CD4-positive, alpha-beta T cell treated with Interleukin-6 for 4 hours (primary cell): ENCODE results near the gene CYSTM1.
"Not testable (repeated sequence)": the region's sequence is repeated elsewhere in the genome, so short reads cannot be mapped to it uniquely, and the experiment has no call there.

Experiments
- DNase-seq: peaks from one replicate; pipeline ENCODE4 v3.0.0-alpha.2; 2020; ENCODE audit warnings: mixed read lengths

CYSTM1 gene

GRCh38 chr5:140151144-140152021 lies 23.6 kb upstream of the CYSTM1 start:
- no peak for DNase-seq

- DNase-seq = no peak
Observed at GRCh38 chr5:140152022-140152999, 22.7 kb upstream of the CYSTM1 start.

DNA sequence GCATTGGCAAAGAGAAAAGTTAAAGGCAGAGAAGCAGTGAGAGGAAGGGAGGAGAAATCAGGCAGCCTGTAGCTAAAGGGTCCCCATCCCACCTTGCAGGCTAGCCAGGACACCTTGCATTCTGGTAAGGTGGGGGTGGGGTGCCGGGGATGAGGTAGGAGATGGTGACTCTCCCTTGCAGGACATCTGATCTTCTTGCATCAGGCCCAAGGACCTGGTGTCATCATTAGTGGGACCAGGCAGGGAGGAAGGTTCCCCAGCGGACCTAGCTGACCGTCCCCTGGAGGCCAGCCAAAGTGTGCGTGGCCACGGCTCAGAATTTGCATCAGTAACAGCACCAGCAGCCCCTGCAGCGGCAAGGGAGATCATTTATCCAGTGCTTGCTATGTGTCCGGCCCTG lies 21.7 kb upstream of the CYSTM1 start:
- DNase-seq = no peak

DNA sequence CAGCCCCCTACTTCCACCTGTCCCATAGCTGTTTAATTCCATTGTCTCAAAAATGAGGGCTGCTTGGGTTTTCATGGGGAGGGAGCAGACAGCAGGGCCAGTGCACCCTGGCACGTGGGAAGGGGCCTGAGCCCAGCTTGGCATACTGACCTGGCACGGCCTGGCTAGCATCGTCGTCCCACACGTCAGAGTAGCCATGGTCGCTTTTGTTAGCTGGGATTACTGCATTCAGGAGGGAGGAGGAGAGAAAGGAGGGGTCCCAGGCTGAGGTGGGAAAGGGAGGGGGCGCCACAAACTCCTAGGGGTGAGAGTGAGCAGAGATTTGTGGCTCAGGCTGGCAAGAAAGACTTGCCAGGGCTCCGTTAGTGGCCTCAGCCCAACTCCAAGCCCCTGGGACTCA lies 21.1 kb upstream of the CYSTM1 start:
- no peak for DNase-seq

- DNase-seq = not testable (repeated sequence)
Observed at GRCh38 chr5:140154710-140155381, 20.1 kb upstream of the CYSTM1 start.

GRCh38 chr5:140157032-140157781 lies 17.8 kb upstream of the CYSTM1 start:
- peak; percentile 89 for DNase-seq

- no peak for DNase-seq
Observed at GRCh38 chr5:140159014-140159927, 15.7 kb upstream of the CYSTM1 start.

DNA sequence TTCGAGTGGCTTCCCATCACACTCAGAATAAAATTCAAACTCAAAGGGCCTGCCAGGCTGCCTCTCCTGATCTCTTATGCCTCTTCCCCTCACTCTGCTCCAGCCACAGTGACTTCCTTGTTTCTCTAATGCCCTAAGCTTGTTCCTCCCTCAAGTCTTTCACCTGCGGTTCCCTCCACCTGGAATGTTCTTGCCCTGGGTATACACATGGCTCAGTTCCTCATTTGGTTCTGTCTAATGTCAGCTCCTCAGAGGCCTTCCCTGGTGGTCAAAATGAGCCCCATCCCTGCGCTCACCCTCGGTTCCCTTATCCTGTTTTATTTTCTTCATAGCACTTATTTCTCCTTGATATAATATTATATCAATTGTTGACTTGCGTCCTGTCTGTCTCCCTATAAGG lies 12.7 kb upstream of the CYSTM1 start:
- no peak for DNase-seq

DNA sequence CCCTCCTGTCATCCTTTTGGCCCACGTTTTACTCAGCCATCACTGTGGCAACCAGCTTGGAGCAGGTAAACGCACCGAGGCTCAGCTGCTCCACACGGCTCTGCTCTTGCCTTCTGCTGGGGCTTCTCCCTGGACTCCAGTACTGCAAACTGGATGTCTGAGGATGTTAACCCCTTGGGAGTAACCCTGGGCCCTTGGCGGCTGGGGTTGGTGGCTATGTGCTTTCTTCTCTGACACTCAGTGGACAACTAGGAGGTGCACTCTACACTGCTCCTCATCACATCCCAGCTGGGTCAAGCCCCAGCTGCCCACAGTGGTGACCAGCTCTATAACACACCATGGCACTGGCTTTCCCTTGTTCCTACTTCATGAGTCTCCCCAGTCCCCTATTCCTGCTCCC lies 12.2 kb upstream of the CYSTM1 start:
- DNase-seq = no peak

GRCh38 chr5:140165101-140165922 lies 9.7 kb upstream of the CYSTM1 start:
- DNase-seq = no peak

- DNase-seq = no peak
Observed at GRCh38 chr5:140165923-140166270, 9.1 kb upstream of the CYSTM1 start.

DNA sequence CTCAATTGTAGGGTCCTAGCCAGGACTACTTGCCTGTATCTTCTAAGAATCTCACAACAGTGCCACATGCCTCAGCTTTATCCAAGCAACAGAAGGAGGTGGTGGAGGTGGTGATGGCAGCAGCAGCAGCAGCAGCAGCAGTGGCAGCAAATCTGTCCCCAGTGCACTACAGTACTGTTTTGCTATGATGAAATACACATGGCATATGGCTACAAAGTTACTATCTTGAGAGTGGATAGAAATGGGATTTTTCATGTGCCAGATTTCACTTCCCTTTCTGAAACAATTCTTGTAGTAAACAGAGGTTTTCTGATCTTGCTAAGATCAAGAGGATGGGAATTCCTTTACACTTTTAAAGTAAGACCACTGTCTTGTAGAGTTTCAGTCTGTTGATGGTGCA lies 8.1 kb upstream of the CYSTM1 start:
- DNase-seq = no peak

DNA sequence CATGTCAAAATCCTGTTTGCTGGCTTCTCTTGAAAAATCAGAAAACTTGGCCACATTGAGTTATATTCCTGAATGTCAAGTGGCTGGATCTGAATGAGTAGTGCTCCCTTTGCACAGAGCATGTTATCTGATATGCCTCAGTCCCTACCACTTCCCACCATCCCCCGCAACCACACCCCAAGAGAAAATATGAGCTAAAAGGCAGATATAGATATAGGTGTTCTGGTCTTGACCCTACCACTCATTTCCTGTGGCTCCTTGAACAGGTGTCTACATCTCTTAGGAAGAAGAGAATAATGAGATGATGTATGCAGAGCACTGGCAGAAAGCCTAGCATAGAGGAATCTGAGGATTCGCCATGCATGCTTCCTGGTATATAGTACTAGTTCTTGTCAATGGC lies 6.6 kb upstream of the CYSTM1 start:
- no peak for DNase-seq

DNA sequence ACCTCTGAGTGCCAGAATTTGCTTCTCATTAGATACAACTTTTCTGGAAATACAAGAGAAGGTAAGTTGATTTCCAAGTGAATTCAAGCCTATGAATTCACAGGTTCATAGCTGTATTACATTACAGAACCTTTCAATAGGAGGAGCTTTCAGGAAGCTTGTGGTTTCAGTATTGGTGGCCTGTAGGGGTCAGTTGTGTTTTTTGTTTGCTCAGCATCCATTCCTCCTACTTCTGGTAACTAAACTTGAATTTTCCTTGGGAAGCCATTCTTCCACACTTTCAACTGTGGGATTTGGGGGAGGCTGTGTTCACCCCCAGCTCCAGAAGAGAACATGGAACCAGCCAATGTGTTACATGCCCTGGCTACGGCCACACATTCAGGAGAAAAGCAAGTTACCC lies 5.6 kb upstream of the CYSTM1 start:
- no peak for DNase-seq

- no peak for DNase-seq
Observed at GRCh38 chr5:140172483-140172882, 2.5 kb upstream of the CYSTM1 start.

DNA sequence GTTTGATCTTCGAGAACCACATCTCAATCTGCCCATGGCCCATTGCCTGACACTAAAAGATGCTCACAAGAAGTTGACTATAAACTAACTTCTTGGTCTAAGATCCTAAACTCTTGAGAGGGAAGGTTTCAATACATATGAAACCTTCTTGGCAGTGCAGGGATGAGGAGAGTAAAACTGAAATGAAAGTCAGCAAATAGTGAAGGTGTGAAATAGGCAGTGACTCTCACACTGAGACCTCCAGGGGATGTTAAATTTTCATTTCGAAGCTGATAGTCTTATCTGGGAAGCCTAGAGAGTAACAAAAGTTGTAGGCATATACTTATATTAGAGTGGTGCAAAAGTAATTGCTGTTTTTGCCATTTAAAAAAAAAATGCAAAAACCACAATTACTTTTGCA lies 974 bp upstream of the CYSTM1 start:
- DNase-seq = no peak

DNA sequence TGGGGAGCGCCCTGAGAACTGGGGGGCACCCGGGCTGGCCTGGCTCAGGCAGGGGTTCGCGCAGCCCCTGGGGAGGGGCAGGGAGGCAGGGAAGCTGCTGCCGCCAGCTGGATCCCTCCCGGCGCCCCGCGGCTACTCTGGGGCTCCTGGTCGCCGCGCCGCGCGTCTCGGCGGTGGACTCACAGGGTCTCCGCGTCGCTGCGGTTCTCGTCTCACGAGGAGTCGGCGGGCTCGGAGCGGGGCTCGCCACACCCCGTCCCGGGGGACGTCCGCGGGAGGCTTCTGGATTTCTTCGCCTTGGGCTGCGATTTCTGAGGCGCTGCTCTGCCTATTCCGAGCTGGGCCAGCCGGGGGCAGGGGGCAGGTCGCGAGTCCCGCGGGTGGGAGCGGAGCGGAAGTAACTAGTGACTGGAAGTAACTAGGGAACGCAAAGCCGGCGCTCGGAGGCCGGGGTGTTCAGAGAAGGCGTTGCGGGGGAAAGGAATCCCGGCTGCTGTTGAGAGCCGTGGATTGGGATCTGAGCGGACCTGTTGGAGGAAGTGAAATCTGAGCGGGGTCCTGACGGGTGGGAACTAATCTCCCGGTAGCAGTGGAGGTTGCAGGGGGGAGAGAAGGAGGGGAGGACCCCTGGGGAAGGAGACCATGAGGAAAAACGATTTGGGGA lies 511 bp downstream of the CYSTM1 start:
- DNase-seq = peak; percentile 68

DNA sequence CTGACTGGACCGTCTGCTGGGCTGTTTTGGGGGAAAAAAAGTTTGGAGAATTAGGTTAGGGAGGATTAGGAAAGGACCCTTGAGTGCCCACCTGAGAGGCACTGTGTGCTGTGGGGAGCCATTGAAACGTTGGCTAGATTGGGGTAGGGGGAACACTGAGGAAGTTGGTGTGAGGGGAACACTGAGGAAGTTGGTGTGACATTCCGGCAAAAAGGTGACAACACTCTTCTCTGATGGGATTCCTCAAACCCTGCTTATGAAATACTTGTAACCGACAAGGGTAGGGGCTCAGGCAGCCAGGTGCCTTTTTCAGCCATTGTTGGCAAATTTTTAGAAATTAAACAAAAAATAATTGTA lies 1.0 kb downstream of the CYSTM1 start:
- DNase-seq = no peak

DNA sequence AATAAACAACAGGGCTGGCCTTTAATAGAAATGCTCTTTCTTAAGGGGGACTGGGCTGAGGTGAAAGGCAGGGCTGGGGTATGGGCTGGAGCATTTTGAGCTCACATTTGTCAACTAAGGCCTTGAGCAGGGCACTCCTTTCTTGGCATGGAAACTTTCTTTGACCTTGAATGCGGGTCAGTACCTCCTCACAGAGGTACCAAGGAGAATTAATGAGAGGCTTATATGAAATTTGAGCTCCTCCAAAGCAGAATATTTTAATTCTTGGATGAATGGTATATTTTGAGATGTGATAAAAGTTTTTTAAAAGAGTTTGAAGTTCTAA lies 3.1 kb downstream of the CYSTM1 start:
- DNase-seq = no peak

GRCh38 chr5:140178482-140179116 lies 3.6 kb downstream of the CYSTM1 start:
- no peak for DNase-seq
